BE2C (cell line): ENCODE data around the gene ESYT2.

Experiments used
- DNase-seq: peaks from one replicate; pipeline ENCODE4 v3.0.0-alpha.2; 2020
- H3K27me3 ChIP-seq: fragments of 250-450 bp; sonication (Bioruptor Pico); 2 replicates; pipeline ENCODE4 v1.5.1; 2020; ENCODE audit warnings: mild to moderate bottlenecking
- H3K36me3 ChIP-seq: fragments of 250-450 bp; sonication (Bioruptor Pico); 2 replicates; pipeline ENCODE4 v1.5.1; 2020; ENCODE audit warnings: mild to moderate bottlenecking
- H3K4me1 ChIP-seq: fragments of 250-450 bp; sonication (Bioruptor Pico); 2 replicates; pipeline ENCODE4 v1.5.1; 2020
- H3K4me3 ChIP-seq: 2 replicates; pipeline ENCODE4 v1.5.1; 2011; ENCODE audit warnings: low read depth, low read length
- H3K9me3 ChIP-seq: fragments of 250-450 bp; sonication (Bioruptor Pico); 2 replicates; pipeline ENCODE4 v1.5.1; 2020
- TF ChIP-seq, protein P1 (sequence below): IDR thresholded peaks from 2 replicates; pipeline ENCODE4 v1.5.1; 2012; ENCODE audit warnings: mild to moderate bottlenecking, low read depth, low read length

Gene ESYT2

DNA sequence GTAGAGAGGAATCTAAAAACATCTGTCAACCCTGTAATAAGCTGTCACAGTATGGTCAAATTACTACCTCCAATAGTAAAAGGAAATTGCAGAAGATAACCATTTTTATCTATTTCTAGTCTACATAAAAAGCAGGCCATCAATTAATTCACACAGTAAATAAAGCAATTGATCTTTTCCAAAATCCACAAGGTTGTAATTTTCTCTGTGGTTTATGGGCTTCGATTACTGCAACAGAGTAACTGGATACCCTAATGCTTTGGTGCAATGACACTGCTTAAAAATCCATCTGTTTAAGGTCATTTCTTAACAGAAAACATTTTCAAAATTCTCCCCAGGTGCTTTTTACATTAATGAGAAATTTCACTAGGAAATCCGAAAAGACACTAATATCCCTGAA, 23.9 kb downstream of the ESYT2 start:
- Histone ChIP-seq H3K9me3 (no peaks in the 10 kb centered on the region), H3K36me3 (no peaks in the 10 kb centered on the region), H3K4me1 (no peaks in the 10 kb centered on the region), H3K27me3 (no peaks in the 10 kb centered on the region), H3K4me3 (no peak overlapping the region)
- no peak for DNase-seq
- TF ChIP-seq, protein P1, sequence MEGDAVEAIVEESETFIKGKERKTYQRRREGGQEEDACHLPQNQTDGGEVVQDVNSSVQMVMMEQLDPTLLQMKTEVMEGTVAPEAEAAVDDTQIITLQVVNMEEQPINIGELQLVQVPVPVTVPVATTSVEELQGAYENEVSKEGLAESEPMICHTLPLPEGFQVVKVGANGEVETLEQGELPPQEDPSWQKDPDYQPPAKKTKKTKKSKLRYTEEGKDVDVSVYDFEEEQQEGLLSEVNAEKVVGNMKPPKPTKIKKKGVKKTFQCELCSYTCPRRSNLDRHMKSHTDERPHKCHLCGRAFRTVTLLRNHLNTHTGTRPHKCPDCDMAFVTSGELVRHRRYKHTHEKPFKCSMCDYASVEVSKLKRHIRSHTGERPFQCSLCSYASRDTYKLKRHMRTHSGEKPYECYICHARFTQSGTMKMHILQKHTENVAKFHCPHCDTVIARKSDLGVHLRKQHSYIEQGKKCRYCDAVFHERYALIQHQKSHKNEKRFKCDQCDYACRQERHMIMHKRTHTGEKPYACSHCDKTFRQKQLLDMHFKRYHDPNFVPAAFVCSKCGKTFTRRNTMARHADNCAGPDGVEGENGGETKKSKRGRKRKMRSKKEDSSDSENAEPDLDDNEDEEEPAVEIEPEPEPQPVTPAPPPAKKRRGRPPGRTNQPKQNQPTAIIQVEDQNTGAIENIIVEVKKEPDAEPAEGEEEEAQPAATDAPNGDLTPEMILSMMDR: no peak

DNA sequence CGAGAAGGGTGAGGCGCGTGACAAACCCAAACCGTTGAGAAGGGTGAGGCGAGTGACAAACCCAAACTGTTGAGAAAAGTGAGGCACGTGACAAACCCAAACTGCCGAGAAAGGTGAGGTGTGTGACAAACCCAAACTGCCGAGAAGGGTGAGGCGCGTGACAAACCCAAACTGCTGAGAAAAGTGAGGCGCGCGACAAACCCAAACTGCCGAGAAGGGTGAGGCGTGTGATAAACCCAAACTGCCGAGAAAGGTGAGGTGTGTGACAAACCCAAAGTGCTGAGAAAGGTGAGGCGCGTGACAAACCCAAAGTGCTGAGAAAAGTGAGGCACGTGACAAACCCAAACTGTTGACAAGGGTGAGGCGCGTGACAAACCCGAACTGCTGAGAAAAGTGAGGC, 25.0 kb downstream of the ESYT2 start:
- H3K4me3 ChIP-seq: no peak overlapping the region
- no peaks in the 10 kb centered on the region for H3K4me1 ChIP-seq
- H3K9me3 ChIP-seq: no peaks in the 10 kb centered on the region
- no peaks in the 10 kb centered on the region for H3K36me3 ChIP-seq
- DNase-seq: no peak
- TF ChIP-seq, protein P1: no peak
- H3K27me3 ChIP-seq: no peaks in the 10 kb centered on the region

DNA sequence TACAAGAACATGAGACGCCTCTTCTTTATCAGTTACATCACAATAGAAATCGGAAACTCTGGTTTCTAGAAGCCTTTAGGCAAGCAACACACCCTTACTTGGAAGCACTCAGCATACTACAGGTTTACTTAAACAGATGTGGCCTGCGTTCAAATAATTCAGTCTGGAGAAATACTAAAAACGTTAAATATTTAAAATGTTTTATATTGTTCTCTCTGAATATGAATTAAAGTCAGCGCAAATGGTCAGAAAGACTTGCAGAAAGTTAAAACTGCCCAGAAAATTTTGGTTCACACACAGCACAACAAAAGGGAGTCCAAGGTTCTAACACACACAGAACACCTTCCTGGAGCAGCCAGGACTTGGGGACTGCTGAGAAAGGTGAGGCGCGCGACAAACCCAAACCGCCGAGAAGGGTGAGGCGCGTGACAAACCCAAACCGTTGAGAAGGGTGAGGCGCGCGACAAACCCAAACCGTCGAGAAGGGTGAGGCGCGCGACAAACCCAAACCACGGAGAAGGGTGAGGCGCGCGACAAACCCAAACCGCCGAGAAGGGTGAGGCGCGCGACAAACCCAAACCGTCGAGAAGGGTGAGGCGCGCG, 25.8 kb downstream of the ESYT2 start:
- no peaks in the 10 kb centered on the region for H3K4me1 ChIP-seq
- TF ChIP-seq, protein P1: no peak
- H3K36me3 ChIP-seq: no peaks in the 10 kb centered on the region
- H3K9me3 ChIP-seq: no peaks in the 10 kb centered on the region
- no peaks in the 10 kb centered on the region for H3K27me3 ChIP-seq
- H3K4me3 ChIP-seq: no peak overlapping the region
- no peak for DNase-seq

DNA sequence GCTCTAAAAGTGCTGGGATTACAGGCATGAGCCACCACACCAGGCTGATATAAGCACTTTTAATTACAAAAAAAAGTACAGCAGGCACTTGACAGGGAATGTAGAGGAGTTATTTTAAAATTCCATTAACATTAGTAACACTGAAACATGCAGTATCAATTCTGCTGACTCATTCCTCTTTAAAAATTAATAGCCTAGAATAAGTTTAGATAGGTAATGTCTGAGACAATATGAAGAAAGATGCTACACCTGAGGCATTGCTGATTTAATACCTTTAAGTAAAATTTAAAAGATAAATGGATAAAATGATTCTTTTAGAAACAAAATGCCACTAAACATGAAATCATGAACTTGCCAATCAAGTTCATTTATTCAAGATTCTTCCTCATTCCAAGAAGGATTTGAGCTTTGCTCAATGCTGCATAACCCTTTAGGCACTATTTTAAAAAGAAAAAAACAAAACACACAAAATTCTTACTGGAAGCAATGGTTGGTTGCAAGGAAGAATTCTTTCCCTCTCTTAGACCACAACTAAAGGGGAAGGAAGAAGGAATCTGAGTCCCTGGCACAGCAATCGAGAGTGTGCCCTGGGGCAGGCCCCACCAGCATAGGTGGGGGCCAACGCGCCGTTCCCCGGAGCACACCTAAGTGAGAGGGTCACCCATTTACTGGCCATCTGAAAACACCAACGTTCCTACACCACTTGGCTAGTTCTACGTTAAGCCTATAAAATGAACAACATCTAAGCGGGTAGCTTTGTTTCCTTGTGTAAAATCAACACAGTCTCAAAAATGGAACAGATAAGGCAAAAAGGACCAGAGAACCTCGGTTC, 26.6 kb downstream of the ESYT2 start:
- H3K4me1 ChIP-seq: no peaks in the 10 kb centered on the region
- H3K27me3 ChIP-seq: no peaks in the 10 kb centered on the region
- TF ChIP-seq, protein P1: no peak
- DNase-seq: no peak
- no peaks in the 10 kb centered on the region for H3K36me3 ChIP-seq
- H3K9me3 ChIP-seq: no peaks in the 10 kb centered on the region
- H3K4me3 ChIP-seq: no peak overlapping the region

DNA sequence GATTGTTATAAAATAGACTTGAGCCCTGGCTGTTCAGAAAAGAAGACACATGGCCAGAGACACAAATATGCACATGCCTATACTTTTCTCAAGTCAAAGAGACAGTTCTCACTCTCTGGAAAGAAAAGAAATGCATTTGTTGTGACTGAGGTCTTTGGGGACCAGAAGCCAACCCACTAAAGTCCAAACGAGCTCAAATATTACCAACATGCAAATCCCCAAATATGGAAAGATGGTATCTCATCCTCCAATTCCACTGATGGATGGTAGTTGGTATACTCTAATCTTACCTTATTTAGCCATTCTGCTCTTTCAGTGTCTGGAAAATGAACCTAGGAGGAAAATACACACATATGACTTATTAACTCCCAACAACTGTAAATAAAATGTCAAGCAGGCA, 30.6 kb downstream of the ESYT2 start:
- H3K4me3 ChIP-seq: no peak overlapping the region
- no peaks in the 10 kb centered on the region for H3K27me3 ChIP-seq
- TF ChIP-seq, protein P1: no peak
- no peak for DNase-seq
- H3K9me3 ChIP-seq: no peaks in the 10 kb centered on the region
- no peaks in the 10 kb centered on the region for H3K36me3 ChIP-seq
- H3K4me1 ChIP-seq: no peaks in the 10 kb centered on the region

DNA sequence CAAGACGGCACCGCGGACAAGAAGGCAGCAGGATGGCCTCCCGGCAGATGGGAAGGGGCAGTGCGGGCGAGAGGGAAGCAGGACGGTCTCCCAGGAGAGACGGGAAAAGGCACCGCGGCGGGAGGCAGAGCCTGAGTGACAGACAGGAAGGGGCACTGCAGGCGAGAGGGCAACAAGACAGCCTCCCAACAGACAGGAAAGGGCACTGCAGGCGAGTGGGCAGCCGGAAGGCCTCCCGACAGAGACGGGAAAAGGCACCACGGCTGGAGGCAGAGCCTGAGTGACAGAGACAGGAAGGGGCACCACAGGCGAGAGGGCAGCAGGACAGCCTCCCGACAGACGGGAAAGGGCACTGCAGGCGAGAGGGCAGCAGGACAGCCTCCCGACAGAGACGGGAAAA, 32.6 kb downstream of the ESYT2 start:
- Histone ChIP-seq H3K9me3 (no peaks in the 10 kb centered on the region), H3K4me1 (no peaks in the 10 kb centered on the region), H3K36me3 (no peaks in the 10 kb centered on the region), H3K27me3 (no peaks in the 10 kb centered on the region), H3K4me3 (no peak overlapping the region)
- TF ChIP-seq, protein P1: no peak
- DNase-seq: no peak
